Measurements from ENCODE around the gene HMGXB4.

- TF ChIP-seq CTCF (IDR thresholded peaks at IDR 0.05) (no peak), POLR2A (IDR thresholded peaks at IDR 0.05) (no peak)
Observed at GRCh38 chr22:35305525-35306070, 48.3 kb downstream of the HMGXB4 start.
